BE2C (cell line): ENCODE measurements around the gene GLIS1.

Experiments
- DNase-seq: peaks from one replicate; pipeline ENCODE4 v3.0.0-alpha.2; 2020
- H3K27me3 ChIP-seq: fragments of 250-450 bp; sonication (Bioruptor Pico); 2 replicates; pipeline ENCODE4 v1.5.1; 2020; ENCODE audit warnings: mild to moderate bottlenecking
- H3K36me3 ChIP-seq: fragments of 250-450 bp; sonication (Bioruptor Pico); 2 replicates; pipeline ENCODE4 v1.5.1; 2020; ENCODE audit warnings: mild to moderate bottlenecking
- H3K4me1 ChIP-seq: fragments of 250-450 bp; sonication (Bioruptor Pico); 2 replicates; pipeline ENCODE4 v1.5.1; 2020
- H3K4me3 ChIP-seq: 2 replicates; pipeline ENCODE4 v1.5.1; 2011; ENCODE audit warnings: low read depth, low read length
- H3K9me3 ChIP-seq: fragments of 250-450 bp; sonication (Bioruptor Pico); 2 replicates; pipeline ENCODE4 v1.5.1; 2020
- TF ChIP-seq, protein P1 (sequence below): IDR thresholded peaks from 2 replicates; pipeline ENCODE4 v1.5.1; 2012; ENCODE audit warnings: mild to moderate bottlenecking, low read depth, low read length

GLIS1 gene

DNA sequence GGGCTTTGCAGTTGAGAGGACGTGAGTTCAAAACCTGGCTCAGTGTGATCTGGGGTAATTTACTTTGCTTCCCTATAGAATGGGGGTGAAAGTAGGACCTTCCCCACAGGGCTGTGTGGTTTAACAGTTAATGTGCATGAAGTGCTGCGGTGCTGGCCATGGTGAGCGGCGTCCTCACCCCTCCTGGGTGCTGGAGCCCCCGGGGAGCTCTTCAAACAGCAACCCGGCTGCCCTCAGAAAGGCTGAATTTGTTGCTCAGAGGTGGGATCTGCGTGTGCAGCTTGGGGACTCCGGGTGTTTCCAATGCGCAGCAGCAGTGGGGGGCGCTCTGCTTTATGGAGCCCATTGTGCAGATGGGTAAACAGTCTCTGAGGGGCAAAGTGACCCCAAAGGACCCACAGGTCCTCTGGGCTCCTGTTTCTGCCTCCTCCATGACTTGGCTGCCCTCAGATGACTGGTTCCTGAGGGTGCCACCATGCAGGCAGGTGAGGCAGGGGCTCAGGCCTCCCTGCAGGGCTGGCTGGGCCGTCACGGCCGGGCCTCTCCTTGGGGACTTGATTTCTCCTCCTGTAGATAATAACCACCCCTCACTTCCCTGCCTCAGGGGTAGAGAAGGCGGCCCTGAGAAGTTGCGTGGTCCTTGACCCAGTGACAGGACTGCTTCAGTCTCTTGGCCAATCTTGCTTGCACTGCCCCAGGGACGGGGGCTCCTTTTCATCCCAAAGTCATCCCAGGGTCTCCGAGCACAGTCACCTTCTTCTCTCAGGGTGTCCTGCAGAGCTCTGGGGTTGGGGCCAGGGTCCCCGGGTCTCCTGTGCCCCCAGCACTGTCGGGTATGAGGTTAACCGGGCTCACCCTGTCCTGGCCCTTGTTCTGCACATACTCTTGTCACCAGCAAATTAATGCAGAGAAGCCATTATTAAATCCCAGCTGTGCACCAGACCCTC, 239.4 kb downstream of the GLIS1 start:
- Histone ChIP-seq H3K9me3 (no peaks in the 10 kb centered on the region), H3K4me3 (no peak overlapping the region), H3K27me3 (no peaks in the 10 kb centered on the region), H3K36me3 (no peaks in the 10 kb centered on the region), H3K4me1 (no peaks in the 10 kb centered on the region)
- TF ChIP-seq, protein P1, sequence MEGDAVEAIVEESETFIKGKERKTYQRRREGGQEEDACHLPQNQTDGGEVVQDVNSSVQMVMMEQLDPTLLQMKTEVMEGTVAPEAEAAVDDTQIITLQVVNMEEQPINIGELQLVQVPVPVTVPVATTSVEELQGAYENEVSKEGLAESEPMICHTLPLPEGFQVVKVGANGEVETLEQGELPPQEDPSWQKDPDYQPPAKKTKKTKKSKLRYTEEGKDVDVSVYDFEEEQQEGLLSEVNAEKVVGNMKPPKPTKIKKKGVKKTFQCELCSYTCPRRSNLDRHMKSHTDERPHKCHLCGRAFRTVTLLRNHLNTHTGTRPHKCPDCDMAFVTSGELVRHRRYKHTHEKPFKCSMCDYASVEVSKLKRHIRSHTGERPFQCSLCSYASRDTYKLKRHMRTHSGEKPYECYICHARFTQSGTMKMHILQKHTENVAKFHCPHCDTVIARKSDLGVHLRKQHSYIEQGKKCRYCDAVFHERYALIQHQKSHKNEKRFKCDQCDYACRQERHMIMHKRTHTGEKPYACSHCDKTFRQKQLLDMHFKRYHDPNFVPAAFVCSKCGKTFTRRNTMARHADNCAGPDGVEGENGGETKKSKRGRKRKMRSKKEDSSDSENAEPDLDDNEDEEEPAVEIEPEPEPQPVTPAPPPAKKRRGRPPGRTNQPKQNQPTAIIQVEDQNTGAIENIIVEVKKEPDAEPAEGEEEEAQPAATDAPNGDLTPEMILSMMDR, result no peak
- DNase-seq, result no peak

DNA sequence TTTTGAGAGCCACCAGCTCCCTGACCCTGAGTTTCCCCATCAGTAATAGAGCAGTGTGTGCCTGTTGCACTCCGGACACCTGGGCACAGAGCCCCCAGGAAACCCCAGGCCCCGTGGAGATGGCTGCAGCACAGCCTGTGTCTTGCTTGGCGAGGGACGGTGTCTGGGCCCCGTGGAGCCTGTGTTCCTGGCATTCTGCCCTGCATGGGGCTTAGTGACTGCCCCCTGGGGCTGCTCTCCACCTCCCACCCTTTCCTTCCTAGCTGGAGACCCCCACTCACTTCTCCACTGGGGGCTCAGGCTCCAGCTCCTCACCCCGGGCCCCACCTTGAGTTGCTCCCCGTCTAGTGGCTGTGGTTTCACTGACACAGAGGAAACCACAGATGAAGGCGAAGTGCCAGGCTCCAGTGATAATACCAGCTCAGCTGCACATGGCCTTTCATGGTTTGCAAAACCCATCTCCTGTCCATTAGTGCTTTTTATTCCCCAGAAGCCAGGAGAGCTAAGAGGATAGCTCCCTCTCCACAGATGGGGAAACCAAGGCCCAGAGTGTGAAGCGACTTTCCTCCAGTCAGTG, 240.3 kb downstream of the GLIS1 start:
- no peak overlapping the region for H3K4me3 ChIP-seq
- TF ChIP-seq, protein P1, result no peak
- H3K36me3 ChIP-seq, result no peaks in the 10 kb centered on the region
- H3K4me1 ChIP-seq, result no peaks in the 10 kb centered on the region
- DNase-seq, result no peak
- no peaks in the 10 kb centered on the region for H3K27me3 ChIP-seq
- no peaks in the 10 kb centered on the region for H3K9me3 ChIP-seq

DNA sequence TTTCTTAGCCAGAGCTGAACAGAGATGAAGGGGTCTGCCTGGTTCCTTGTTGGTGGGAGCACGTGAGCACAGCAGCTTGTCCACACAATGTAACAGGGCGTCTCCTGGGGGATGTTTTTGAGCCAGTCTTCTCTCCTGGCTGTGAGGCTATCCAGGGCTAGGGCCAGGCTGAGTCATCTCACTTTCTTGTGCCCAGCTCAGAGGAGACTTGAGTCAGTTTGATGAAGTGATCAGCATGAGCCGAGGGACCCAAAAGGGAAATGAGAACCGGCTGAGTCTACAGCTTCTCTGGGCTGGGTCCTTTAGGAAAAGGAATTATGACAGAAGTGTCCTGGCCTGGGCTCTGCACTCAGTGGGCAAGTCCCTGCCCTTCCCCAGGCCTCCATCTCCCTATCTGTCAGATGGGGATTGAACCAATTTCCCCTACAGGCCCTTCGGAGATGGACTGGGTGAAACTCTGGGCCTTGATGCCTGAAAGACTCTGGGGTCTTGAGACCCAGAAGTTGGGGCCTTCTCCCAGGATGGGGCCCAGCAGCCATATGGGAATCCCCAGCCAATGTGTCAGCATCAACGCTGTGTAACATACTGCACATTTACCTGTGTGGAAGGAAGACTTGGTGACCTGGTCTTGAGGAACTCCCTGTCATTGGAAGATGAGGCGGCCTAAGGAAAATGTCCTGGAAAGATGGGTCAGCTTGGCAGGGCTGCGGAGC, 243.2 kb downstream of the GLIS1 start:
- Histone ChIP-seq H3K36me3 (no peaks in the 10 kb centered on the region), H3K4me3 (no peak overlapping the region), H3K9me3 (no peaks in the 10 kb centered on the region), H3K27me3 (no peaks in the 10 kb centered on the region), H3K4me1 (no peaks in the 10 kb centered on the region)
- DNase-seq, result no peak
- TF ChIP-seq, protein P1, result no peak

DNA sequence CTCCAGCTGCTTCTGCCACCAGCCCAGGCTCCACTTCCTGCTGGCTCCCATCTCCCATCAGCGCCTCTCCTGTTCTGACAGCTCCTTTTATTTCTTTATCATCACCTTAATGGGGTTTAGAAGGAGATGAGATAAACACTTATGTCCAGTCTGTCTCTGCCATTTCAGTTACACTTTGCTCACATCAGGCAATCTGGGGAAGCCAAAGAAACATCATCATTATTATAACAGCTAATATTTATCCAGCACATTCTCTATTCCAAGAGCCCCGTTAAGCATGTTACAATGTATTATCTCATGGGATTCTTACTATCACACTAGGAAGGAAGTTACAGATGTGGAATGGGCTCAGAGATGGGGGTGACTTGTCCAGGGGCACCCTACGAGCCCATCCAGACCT, 248.6 kb downstream of the GLIS1 start:
- Histone ChIP-seq H3K9me3 (no peaks in the 10 kb centered on the region), H3K27me3 (no peaks in the 10 kb centered on the region), H3K4me3 (no peak overlapping the region), H3K4me1 (no peaks in the 10 kb centered on the region), H3K36me3 (no peaks in the 10 kb centered on the region)
- TF ChIP-seq, protein P1, result no peak
- no peak for DNase-seq

DNA sequence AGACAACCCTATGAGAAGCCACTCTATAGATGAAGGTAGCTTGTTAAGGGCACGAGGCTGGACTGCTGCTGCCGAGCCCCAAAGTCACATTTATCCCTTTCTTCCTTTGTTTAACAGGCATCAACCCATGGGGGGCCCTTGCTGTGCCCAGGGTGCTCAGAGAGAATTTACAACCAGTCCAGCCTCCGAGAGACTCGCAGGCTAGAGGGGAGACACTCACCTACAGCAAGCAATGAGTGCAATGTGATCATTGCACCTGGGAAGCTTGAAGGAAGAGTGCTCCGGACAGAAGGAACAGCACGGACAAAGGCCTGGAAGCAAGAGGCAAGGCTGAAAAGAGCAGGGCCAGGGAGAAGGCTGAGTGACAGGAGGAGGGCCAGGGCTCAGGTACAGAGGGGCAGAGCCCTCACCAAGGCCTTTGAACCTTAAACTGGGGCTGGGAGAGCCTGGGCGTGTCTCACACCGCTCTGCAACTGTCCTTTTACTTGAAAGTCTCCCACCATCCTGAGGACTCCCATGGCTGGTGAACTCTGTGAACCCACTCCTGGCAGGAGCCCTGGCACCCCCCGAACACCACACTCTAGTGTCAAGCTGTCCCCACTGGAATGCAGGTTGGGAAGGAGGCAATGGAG, 252.5 kb downstream of the GLIS1 start:
- H3K27me3 ChIP-seq, result no peaks in the 10 kb centered on the region
- no peaks in the 10 kb centered on the region for H3K4me1 ChIP-seq
- DNase-seq, result no peak
- no peak overlapping the region for H3K4me3 ChIP-seq
- no peaks in the 10 kb centered on the region for H3K9me3 ChIP-seq
- TF ChIP-seq, protein P1, result no peak
- no peaks in the 10 kb centered on the region for H3K36me3 ChIP-seq
